Measurements from ENCODE around the gene SLC27A4.

The SLC27A4 gene

GRCh38 chr9:128391956-128392301, 51.6 kb downstream of the SLC27A4 start:
- DNase-seq (ENCODE audit: low spot score): no peak

- DNase-seq (ENCODE audit: low spot score): no peak
Observed at GRCh38 chr9:128392302-128393144, 52.2 kb downstream of the SLC27A4 start.

- no peak for DNase-seq (ENCODE audit: low spot score)
Observed at GRCh38 chr9:128393145-128393775, 52.9 kb downstream of the SLC27A4 start.

GRCh38 chr9:128393970-128394369, 53.6 kb downstream of the SLC27A4 start:
- DNase-seq (ENCODE audit: low spot score): no peak

GRCh38 chr9:128394379-128395168, 54.2 kb downstream of the SLC27A4 start:
- no peak for DNase-seq (ENCODE audit: low spot score)

- DNase-seq (ENCODE audit: low spot score): no peak
Observed at GRCh38 chr9:128396970-128397613, 56.8 kb downstream of the SLC27A4 start.

GRCh38 chr9:128397831-128398230, 57.5 kb downstream of the SLC27A4 start:
- DNase-seq (ENCODE audit: low spot score): no peak

GRCh38 chr9:128399861-128400260, 59.5 kb downstream of the SLC27A4 start:
- no peak for DNase-seq (ENCODE audit: low spot score)

- no peak for DNase-seq (ENCODE audit: low spot score)
Observed at GRCh38 chr9:128404560-128404959, 64.2 kb downstream of the SLC27A4 start.

- no peak for DNase-seq (ENCODE audit: low spot score)
Observed at GRCh38 chr9:128405077-128405779, 64.9 kb downstream of the SLC27A4 start.

- DNase-seq (ENCODE audit: low spot score): no peak
Observed at GRCh38 chr9:128405780-128406171, 65.4 kb downstream of the SLC27A4 start.

- DNase-seq (ENCODE audit: low spot score): no peak
Observed at GRCh38 chr9:128406848-128407391, 66.6 kb downstream of the SLC27A4 start.

GRCh38 chr9:128408963-128409431, 68.7 kb downstream of the SLC27A4 start:
- no peak for DNase-seq (ENCODE audit: low spot score)

- DNase-seq (ENCODE audit: low spot score): no peak
Observed at GRCh38 chr9:128409450-128409849, 69.1 kb downstream of the SLC27A4 start.

GRCh38 chr9:128409978-128410377, 69.7 kb downstream of the SLC27A4 start:
- no peak for DNase-seq (ENCODE audit: low spot score)
